ENCODE results near the gene COL18A1.

Gene COL18A1

GRCh38 chr21:45421846-45422775 lies 17.1 kb downstream of the COL18A1 start:
- H4K20me1 ChIP-seq (ENCODE audit: insufficient read depth, low read length): no peaks in the 10 kb centered on the region
- H3K27ac ChIP-seq (ENCODE audit: low read length): no peak overlapping the region
- no peak overlapping the region for H3K4me3 ChIP-seq (ENCODE audit: low read length)
- no peaks in the 10 kb centered on the region for H3K4me1 ChIP-seq (ENCODE audit: low read length)
- H3K27me3 ChIP-seq (ENCODE audit: low read depth, low read length): no peaks in the 10 kb centered on the region
- H3K9ac ChIP-seq (ENCODE audit: low read length): no peak overlapping the region
- H2AFZ ChIP-seq (ENCODE audit: low read depth, low read length): no peak overlapping the region
- no peak overlapping the region for H3K4me2 ChIP-seq (ENCODE audit: low read length)
- no peak for TF ChIP-seq CTCF (IDR thresholded peaks at IDR 0.05; ENCODE audit: low read depth, low read length)
- no peak for TF ChIP-seq EZH2phosphoT487 (IDR thresholded peaks at IDR 0.05; ENCODE audit: low read depth)
- H3K9me3 ChIP-seq (ENCODE audit: insufficient read depth, low read length): no peaks in the 10 kb centered on the region
- H3K79me2 ChIP-seq (ENCODE audit: low read length): no peaks in the 10 kb centered on the region
- no peaks in the 10 kb centered on the region for H3K36me3 ChIP-seq (replicated peaks; ENCODE audit: low read depth, low read length)

GRCh38 chr21:45423201-45423955 lies 18.4 kb downstream of the COL18A1 start:
- H3K4me1 ChIP-seq (ENCODE audit: low read length): no peaks in the 10 kb centered on the region
- TF ChIP-seq CTCF (IDR thresholded peaks at IDR 0.05; ENCODE audit: low read depth, low read length): no peak
- H4K20me1 ChIP-seq (ENCODE audit: insufficient read depth, low read length): no peaks in the 10 kb centered on the region
- H3K27me3 ChIP-seq (ENCODE audit: low read depth, low read length): no peaks in the 10 kb centered on the region
- H3K9me3 ChIP-seq (ENCODE audit: insufficient read depth, low read length): no peaks in the 10 kb centered on the region
- H3K4me3 ChIP-seq (ENCODE audit: low read length): no peak overlapping the region
- H3K79me2 ChIP-seq (ENCODE audit: low read length): no peaks in the 10 kb centered on the region
- no peak overlapping the region for H2AFZ ChIP-seq (ENCODE audit: low read depth, low read length)
- no peak overlapping the region for H3K4me2 ChIP-seq (ENCODE audit: low read length)
- H3K36me3 ChIP-seq (replicated peaks; ENCODE audit: low read depth, low read length): no peaks in the 10 kb centered on the region
- no peak overlapping the region for H3K27ac ChIP-seq (ENCODE audit: low read length)
- H3K9ac ChIP-seq (ENCODE audit: low read length): no peak overlapping the region

GRCh38 chr21:45423968-45424853 lies 19.2 kb downstream of the COL18A1 start:
- TF ChIP-seq CTCF (IDR thresholded peaks at IDR 0.05; ENCODE audit: low read depth, low read length) (no peak), EZH2phosphoT487 (IDR thresholded peaks at IDR 0.05; ENCODE audit: low read depth) (no peak)
- no peak overlapping the region for H3K9ac ChIP-seq (ENCODE audit: low read length)
- H3K4me2 ChIP-seq (ENCODE audit: low read length): no peak overlapping the region
- no peaks in the 10 kb centered on the region for H3K36me3 ChIP-seq (replicated peaks; ENCODE audit: low read depth, low read length)
- no peaks in the 10 kb centered on the region for H3K27me3 ChIP-seq (ENCODE audit: low read depth, low read length)
- H3K4me3 ChIP-seq (ENCODE audit: low read length): no peak overlapping the region
- no peaks in the 10 kb centered on the region for H3K4me1 ChIP-seq (ENCODE audit: low read length)
- H3K27ac ChIP-seq (ENCODE audit: low read length): no peak overlapping the region
- H2AFZ ChIP-seq (ENCODE audit: low read depth, low read length): no peak overlapping the region
- H3K79me2 ChIP-seq (ENCODE audit: low read length): no peaks in the 10 kb centered on the region
- H3K9me3 ChIP-seq (ENCODE audit: insufficient read depth, low read length): no peaks in the 10 kb centered on the region
- H4K20me1 ChIP-seq (ENCODE audit: insufficient read depth, low read length): no peaks in the 10 kb centered on the region

All from OCI-LY3 (cell line).